Neural cell (in vitro differentiated cells): ENCODE data around the gene PNPLA2. TPM values are rescaled to one million over a fixed set of nuclear protein-coding genes. Genes with fewer than 3 reads are reported as not detected.

Experiments
- H2AFZ ChIP-seq: fragments of 200-600, 300-800 bp; sonication (generic), shearing (Covaris generic); 2 replicates; pipeline ENCODE4 v1.6.0; 2014; ENCODE audit warnings: low read depth, mild to moderate bottlenecking, antibody characterized with exemption, low read length, moderate library complexity
- H3F3A ChIP-seq: fragments of 200-600 bp; shearing (Covaris generic); 2 replicates; pipeline ENCODE4 v1.6.1; 2016; ENCODE audit warnings: mild to moderate bottlenecking, moderate library complexity, mixed read lengths, antibody characterized with exemption, low read length; ENCODE audit not compliant: insufficient read depth, poor library complexity, severe bottlenecking
- H3K27ac ChIP-seq: fragments of 200-600, 300-800 bp; sonication (generic), shearing (Covaris generic); 2 replicates; pipeline ENCODE4 v1.5.1; 2014; ENCODE audit warnings: mild to moderate bottlenecking, low read length, moderate library complexity
- H3K27me3 ChIP-seq: fragments of 300-800, 200-600 bp; sonication (generic), shearing (Covaris generic); 2 replicates; pipeline ENCODE4 v1.6.0; 2014; ENCODE audit warnings: mild to moderate bottlenecking, low read depth, low read length, moderate library complexity; ENCODE audit not compliant: insufficient read depth
- H3K36me3 ChIP-seq: fragments of 300-800, 200-600 bp; sonication (generic), shearing (Covaris generic); 2 replicates; pipeline ENCODE4 v1.5.1; 2014; ENCODE audit warnings: mild to moderate bottlenecking, antibody characterized with exemption, low read length, moderate library complexity; ENCODE audit not compliant: insufficient read depth
- H3K4me2 ChIP-seq: fragments of 300-800, 200-600 bp; sonication (generic), shearing (Covaris generic); 2 replicates; pipeline ENCODE4 v1.6.0; 2014; ENCODE audit warnings: mild to moderate bottlenecking, low read length
- H3K4me3 ChIP-seq: fragments of 300-800, 200-600 bp; sonication (generic), shearing (Covaris generic); 2 replicates; pipeline ENCODE4 v1.5.1; 2014; ENCODE audit warnings: mild to moderate bottlenecking, low read length, moderate library complexity
- H3K79me2 ChIP-seq: fragments of 200-600 bp; shearing (Covaris generic); replicated peaks from 2 replicates; pipeline ENCODE4 v1.6.0; 2014; ENCODE audit warnings: mild to moderate bottlenecking, low read length, moderate library complexity; ENCODE audit not compliant: insufficient read depth
- H3K9ac ChIP-seq: fragments of 300-800, 200-600 bp; sonication (generic), shearing (Covaris generic); 2 replicates; pipeline ENCODE4 v1.6.1; 2016; ENCODE audit warnings: mild to moderate bottlenecking, low read length, mixed read lengths
- H3K9me2 ChIP-seq: fragments of 200-600 bp; shearing (Covaris generic); 2 replicates; pipeline ENCODE4 v1.6.1; 2016; ENCODE audit warnings: mild to moderate bottlenecking, low read length, mixed read lengths; ENCODE audit not compliant: insufficient read depth
- H3K9me3 ChIP-seq: fragments of 200-600, 300-800 bp; sonication (generic), shearing (Covaris generic); 2 replicates; pipeline ENCODE4 v1.6.1; 2016; ENCODE audit warnings: mild to moderate bottlenecking, mixed run types, low read length, moderate library complexity, mixed read lengths
- H4K20me1 ChIP-seq: fragments of 200-600 bp; shearing (Covaris generic); 2 replicates; pipeline ENCODE4 v1.6.1; 2016; ENCODE audit warnings: mild to moderate bottlenecking, mixed run types; ENCODE audit not compliant: insufficient read depth
- EP300 ChIP-seq: fragments of 450-650 bp; conservative IDR thresholded peaks from 2 replicates; pipeline ENCODE4 v1.6.1; 2014; ENCODE audit warnings: antibody characterized with exemption, mild to moderate bottlenecking, moderate library complexity; ENCODE audit not compliant: poor library complexity, severe bottlenecking
- EZH2 ChIP-seq: fragments of 200-600, 300-800 bp; shearing (Covaris generic), sonication (generic); IDR thresholded peaks from 2 replicates; pipeline ENCODE4 v1.6.1; 2014; ENCODE audit warnings: antibody characterized with exemption, low read length, borderline replicate concordance, mild to moderate bottlenecking; ENCODE audit not compliant: insufficient read depth, poor library complexity, severe bottlenecking
- MXI1 ChIP-seq: fragments of 450-650 bp; conservative IDR thresholded peaks from 2 replicates; pipeline ENCODE4 v1.6.1; 2014; ENCODE audit warnings: antibody characterized with exemption, mild to moderate bottlenecking; ENCODE audit not compliant: poor library complexity, severe bottlenecking
- POLR2AphosphoS5 ChIP-seq: IDR thresholded peaks from 2 replicates; pipeline ENCODE4 v1.6.1; 2012
- RAD21 ChIP-seq: fragments of 450-650 bp; conservative IDR thresholded peaks from 2 replicates; pipeline ENCODE4 v1.6.1; 2014; ENCODE audit warnings: antibody characterized with exemption, mild to moderate bottlenecking, moderate library complexity
- SMC3 ChIP-seq: fragments of 450-650 bp; conservative IDR thresholded peaks from 2 replicates; pipeline ENCODE4 v1.6.1; 2014; ENCODE audit warnings: antibody characterized with exemption, mild to moderate bottlenecking, moderate library complexity; ENCODE audit not compliant: poor library complexity
- TAF1 ChIP-seq: IDR thresholded peaks from 2 replicates; pipeline ENCODE4 v1.6.1; 2012; ENCODE audit warnings: low read depth
- polyA plus RNA-seq: library from polyadenylated mRNA; depleted of rRNA; stranded (reverse); fragments of >200 nt; gene quantifications from 2 replicates; pipeline ENCODE4 v1.2.3, GENCODE V29; 2014
- TF ChIP-seq, protein P1 (sequence below): IDR thresholded peaks from 2 replicates; pipeline ENCODE4 v1.6.1; 2012; ENCODE audit warnings: borderline replicate concordance
- TF ChIP-seq, protein P2 (sequence below): fragments of 450-650 bp; IDR thresholded peaks from 2 replicates; pipeline ENCODE4 v1.5.1; 2014; ENCODE audit warnings: antibody characterized with exemption, mild to moderate bottlenecking, moderate library complexity; ENCODE audit not compliant: poor library complexity, severe bottlenecking

The PNPLA2 gene
- polyA plus RNA-seq, 1 donor from 2014 or later, result 7.8 TPM

DNA sequence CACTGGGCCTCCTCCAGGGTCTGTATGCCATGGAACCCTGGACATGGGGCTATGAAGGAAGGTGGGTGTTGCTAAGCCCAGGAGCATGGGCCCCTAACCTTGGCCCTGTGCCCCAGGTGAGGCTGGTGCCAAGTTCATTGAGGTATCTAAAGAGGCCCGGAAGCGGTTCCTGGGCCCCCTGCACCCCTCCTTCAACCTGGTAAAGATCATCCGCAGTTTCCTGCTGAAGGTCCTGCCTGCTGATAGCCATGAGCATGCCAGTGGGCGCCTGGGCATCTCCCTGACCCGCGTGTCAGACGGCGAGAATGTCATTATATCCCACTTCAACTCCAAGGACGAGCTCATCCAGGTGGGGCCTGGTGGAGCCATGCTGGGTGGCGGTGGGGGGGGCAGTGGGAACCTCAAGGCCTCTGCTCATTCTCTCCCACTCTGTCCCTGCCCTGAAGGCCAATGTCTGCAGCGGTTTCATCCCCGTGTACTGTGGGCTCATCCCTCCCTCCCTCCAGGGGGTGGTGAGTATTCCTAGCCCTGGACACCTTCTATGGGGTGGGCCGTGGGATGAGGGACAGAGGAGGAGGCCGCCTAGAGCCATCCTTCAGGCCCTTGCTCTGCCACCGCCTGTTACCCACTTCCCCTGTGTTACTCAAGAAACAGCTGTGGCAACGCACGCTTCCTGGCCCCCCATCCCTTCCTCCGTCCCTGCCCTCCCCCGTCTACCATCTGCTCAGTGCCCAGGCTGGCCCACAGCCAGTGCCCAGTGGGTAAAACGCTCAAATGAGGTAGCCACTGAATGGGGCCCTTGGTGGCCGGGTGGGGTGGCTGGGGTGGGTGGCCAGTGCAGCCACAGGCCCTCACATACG lies 3.0 kb downstream of the PNPLA2 start:
- no peak overlapping the region for H3K4me3 ChIP-seq
- no peaks in the 10 kb centered on the region for H3K9me2 ChIP-seq
- no peak overlapping the region for H2AFZ ChIP-seq
- no peaks in the 10 kb centered on the region for H3K36me3 ChIP-seq
- H3K27ac ChIP-seq, result no peak overlapping the region
- TF ChIP-seq MXI1, result no peak
- TF ChIP-seq POLR2AphosphoS5, result no peak
- no peak for TF ChIP-seq SMC3
- no peak for TF ChIP-seq TAF1
- TF ChIP-seq EZH2, result no peak
- TF ChIP-seq, protein P1, sequence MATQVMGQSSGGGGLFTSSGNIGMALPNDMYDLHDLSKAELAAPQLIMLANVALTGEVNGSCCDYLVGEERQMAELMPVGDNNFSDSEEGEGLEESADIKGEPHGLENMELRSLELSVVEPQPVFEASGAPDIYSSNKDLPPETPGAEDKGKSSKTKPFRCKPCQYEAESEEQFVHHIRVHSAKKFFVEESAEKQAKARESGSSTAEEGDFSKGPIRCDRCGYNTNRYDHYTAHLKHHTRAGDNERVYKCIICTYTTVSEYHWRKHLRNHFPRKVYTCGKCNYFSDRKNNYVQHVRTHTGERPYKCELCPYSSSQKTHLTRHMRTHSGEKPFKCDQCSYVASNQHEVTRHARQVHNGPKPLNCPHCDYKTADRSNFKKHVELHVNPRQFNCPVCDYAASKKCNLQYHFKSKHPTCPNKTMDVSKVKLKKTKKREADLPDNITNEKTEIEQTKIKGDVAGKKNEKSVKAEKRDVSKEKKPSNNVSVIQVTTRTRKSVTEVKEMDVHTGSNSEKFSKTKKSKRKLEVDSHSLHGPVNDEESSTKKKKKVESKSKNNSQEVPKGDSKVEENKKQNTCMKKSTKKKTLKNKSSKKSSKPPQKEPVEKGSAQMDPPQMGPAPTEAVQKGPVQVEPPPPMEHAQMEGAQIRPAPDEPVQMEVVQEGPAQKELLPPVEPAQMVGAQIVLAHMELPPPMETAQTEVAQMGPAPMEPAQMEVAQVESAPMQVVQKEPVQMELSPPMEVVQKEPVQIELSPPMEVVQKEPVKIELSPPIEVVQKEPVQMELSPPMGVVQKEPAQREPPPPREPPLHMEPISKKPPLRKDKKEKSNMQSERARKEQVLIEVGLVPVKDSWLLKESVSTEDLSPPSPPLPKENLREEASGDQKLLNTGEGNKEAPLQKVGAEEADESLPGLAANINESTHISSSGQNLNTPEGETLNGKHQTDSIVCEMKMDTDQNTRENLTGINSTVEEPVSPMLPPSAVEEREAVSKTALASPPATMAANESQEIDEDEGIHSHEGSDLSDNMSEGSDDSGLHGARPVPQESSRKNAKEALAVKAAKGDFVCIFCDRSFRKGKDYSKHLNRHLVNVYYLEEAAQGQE, result no peak
- no peak for TF ChIP-seq EP300
- TF ChIP-seq, protein P2, sequence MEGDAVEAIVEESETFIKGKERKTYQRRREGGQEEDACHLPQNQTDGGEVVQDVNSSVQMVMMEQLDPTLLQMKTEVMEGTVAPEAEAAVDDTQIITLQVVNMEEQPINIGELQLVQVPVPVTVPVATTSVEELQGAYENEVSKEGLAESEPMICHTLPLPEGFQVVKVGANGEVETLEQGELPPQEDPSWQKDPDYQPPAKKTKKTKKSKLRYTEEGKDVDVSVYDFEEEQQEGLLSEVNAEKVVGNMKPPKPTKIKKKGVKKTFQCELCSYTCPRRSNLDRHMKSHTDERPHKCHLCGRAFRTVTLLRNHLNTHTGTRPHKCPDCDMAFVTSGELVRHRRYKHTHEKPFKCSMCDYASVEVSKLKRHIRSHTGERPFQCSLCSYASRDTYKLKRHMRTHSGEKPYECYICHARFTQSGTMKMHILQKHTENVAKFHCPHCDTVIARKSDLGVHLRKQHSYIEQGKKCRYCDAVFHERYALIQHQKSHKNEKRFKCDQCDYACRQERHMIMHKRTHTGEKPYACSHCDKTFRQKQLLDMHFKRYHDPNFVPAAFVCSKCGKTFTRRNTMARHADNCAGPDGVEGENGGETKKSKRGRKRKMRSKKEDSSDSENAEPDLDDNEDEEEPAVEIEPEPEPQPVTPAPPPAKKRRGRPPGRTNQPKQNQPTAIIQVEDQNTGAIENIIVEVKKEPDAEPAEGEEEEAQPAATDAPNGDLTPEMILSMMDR, result no peak
- H3F3A ChIP-seq, result no peaks in the 10 kb centered on the region
- peaks cover 3% of the 10 kb centered on the region for H3K79me2 ChIP-seq
- H3K27me3 ChIP-seq, result peaks cover 9% of the 10 kb centered on the region
- H3K9me3 ChIP-seq, result no peaks in the 10 kb centered on the region
- H3K4me2 ChIP-seq, result no peak overlapping the region
- H3K9ac ChIP-seq, result no peak overlapping the region
- H4K20me1 ChIP-seq, result no peaks in the 10 kb centered on the region

DNA sequence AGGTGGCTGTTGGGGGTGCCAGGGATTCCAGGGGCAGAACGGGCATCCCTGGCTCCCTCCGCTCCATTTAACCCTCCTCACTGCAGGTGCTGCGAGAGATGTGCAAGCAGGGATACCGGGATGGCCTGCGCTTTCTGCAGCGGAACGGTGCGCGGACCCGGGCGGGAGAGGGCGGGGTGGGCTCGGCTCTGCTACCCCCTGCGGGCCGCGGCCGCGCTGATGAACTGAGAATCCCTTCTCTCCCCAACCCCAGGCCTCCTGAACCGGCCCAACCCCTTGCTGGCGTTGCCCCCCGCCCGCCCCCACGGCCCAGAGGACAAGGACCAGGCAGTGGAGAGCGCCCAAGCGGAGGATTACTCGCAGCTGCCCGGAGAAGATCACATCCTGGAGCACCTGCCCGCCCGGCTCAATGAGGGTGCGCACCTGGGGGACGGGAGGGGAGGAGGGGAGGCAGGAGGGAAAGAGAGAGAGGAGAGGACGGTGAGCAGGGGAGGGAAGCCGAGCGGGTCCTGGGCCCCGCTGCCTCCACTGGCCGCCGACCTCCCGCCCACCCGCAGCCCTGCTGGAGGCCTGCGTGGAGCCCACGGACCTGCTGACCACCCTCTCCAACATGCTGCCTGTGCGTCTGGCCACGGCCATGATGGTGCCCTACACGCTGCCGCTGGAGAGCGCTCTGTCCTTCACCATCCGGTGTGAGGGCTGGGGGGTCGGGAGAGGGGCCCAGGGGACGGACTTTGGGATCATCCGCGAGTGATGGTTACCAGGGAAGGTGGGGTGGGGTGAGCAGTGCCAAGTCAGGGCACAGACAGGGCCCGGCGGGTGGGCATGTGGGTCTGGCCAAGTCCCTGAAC lies 5.0 kb downstream of the PNPLA2 start:
- H4K20me1 ChIP-seq, result no peaks in the 10 kb centered on the region
- no peaks in the 10 kb centered on the region for H3F3A ChIP-seq
- no peak overlapping the region for H2AFZ ChIP-seq
- H3K36me3 ChIP-seq, result no peaks in the 10 kb centered on the region
- TF ChIP-seq POLR2AphosphoS5 (no peak), RAD21 (no peak), SMC3 (no peak), EP300 (no peak)
- TF ChIP-seq, protein P1, result no peak
- TF ChIP-seq, protein P2, result no peak
- peaks cover 18% of the 10 kb centered on the region for H3K27me3 ChIP-seq
- H3K9ac ChIP-seq, result no peak overlapping the region
- H3K27ac ChIP-seq, result no peak overlapping the region
- no peak overlapping the region for H3K4me2 ChIP-seq
- H3K9me3 ChIP-seq, result no peaks in the 10 kb centered on the region
- H3K4me3 ChIP-seq, result no peak overlapping the region
- peaks cover 3% of the 10 kb centered on the region for H3K79me2 ChIP-seq
- no peaks in the 10 kb centered on the region for H3K9me2 ChIP-seq
